ENCODE data around the gene ARHGEF10L.

Gene ARHGEF10L

GRCh38 chr1:17639703-17640340 lies 100.3 kb downstream of the ARHGEF10L start:
- DNase-seq = no peak

DNA sequence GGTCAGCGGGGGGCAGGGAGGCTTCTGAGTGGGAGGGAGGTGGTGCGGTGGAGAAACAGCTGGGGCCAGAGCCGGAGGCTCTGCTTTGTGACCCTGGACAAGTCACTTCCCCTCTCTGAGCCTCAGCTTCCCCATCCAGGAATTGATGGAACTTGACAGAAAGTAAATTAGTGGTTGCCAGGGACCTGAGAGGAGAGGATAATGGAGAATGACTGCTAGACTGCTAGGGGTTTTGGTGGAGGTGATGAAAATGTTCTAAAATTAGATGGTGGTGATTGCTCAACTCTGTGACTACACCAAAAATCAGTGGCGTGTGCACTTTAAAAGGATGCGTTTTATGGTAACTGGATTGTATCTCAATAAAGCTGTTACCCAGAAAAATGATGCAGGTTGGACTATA lies 100.9 kb downstream of the ARHGEF10L start:
- DNase-seq = no peak

DNA sequence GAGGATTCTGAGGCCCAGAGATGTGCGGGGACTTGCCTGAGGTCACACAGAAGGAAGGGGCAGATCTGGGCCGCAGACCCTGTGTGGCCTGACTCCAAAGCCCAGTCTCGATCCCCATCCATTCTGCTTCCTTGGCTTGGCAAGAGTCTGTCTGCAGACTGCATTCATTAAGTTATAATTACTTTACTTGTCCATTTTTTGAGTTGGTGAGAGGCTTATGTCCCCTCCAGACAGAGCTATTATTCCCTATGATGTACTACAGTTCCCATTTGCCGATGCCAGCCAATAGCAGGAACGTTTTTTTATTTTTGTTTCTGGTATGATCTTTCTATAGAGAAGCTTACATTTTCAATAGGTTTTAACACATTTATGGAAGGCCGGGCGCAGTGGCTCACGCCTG lies 101.5 kb downstream of the ARHGEF10L start:
- DNase-seq = no peak

- no peak for DNase-seq
Observed at GRCh38 chr1:17642169-17642568, 102.7 kb downstream of the ARHGEF10L start.

DNA sequence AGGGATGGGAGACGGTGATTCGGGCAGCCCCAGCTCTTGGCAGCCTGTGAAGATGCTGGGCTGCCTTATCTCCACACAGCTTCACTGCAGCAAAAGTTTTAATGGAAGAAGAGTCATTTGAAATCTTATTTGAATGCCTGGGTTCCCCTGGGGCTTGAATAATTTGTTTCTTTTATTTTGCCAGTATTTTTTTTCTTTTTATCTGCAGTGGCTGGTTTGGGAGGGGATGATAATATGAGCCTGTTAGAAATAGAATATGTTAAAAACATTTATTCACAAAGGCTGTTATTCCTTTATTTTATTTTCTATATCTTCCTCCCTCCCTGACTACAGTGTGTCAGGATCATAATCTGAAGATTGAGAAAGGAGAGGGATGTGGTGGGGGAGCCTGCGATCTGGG lies 103.4 kb downstream of the ARHGEF10L start:
- no peak for DNase-seq

DNA sequence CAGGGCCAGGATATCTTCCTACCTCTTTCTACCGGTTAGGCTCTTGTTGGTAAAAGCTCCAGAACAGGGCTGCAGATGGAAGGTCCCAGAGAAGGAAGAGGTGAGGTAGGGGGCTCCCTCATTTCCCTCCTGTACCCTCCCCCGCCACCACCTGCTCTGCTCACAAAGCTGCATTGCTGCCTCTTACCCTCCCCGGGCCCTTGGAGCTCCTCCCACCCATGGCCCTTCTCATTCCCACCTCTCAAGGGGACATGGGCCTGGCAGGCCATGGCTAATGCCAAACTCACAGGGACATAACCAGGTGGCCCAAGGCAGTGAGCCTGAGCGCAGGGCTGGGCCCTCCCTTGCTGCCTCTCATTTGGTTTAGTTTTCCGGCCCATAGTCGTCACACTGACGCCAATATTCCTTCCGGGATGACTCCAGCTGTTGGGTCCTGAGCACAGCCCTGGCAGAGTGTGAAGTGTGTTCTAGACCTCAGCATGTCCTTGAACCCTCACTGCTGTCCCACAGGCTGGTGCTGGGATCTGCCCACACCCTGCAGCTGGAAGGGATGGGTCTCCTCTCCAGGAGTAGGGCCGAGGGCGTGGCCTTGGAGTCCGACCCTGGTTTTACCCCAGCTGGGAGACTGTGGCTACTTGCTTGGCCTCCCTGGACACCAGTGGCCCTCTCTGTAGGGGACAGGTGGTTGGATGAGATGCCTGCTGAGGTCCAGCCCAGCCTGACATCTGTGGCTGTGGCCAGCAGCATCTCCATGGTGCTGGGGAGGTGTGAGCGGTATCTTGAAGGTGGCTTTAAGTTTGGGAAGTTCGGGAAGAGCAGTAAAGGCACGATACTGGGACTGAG lies 104.6 kb downstream of the ARHGEF10L start:
- DNase-seq = no peak

DNA sequence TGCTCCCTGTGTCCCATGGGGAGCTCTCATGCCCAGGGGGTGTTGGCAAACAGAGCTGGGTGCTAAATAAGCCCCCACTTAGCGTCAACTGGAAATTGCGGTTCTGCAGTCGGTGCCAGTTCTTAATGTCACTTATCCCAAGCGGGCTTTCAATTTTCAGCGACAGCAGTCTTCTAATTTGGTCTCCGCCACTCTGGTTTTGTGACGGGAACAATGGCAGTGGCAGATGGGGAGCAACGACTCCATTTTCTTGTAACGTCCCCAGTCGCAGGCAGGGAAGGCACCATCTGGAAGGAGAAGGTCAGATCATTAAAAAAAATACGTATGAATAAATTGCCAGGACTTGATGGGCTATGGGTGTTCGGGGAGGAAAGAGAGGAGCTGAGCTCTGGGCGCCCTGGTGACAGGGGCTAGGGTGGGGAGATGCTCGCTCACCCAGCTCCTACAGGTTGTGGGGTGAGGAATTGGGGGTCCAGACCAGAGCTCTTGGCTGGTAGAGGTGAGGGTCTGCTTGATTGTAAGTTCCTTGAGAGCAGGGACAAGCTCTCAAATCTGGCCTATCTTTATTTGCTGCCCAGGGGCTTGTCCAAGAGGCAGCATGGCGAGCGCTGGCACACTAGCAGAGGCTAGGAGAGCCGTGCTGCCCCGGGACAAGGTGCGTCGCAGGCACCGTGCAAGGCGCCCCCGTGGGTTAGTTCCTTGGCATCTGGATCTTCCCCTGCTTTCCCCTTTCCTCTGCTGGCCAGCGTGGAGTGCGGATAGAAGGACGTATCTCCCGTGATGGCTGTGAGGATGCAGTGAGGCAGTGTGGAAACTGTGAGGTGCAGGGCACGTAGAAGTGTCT lies 105.8 kb downstream of the ARHGEF10L start:
- no peak for DNase-seq

GRCh38 chr1:17646444-17647280 lies 107.2 kb downstream of the ARHGEF10L start:
- DNase-seq = no peak

GRCh38 chr1:17648457-17649145 lies 109.1 kb downstream of the ARHGEF10L start:
- no peak for DNase-seq

- no peak for DNase-seq
Observed at GRCh38 chr1:17649371-17650106, 110.0 kb downstream of the ARHGEF10L start.

DNA sequence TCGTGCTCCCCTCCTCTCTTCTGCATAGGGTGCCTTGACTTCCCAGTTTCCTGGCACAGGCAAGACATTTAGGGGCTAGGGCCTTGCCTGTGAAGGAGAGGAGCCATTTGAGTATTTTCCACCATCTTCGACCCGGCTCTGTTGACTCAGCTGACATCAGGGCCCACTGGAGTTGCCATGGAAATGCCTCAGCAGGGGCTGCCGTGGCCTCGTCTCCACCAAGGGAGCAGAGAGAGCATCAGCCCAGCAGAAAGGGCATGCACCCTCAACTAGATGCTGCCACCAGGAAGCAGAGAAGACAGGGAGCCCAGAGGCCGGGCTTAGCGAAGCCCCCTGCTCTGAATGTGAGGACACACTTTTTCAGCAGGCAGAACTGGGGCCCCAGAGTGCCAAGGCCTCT lies 113.8 kb downstream of the ARHGEF10L start:
- no peak for DNase-seq

DNA sequence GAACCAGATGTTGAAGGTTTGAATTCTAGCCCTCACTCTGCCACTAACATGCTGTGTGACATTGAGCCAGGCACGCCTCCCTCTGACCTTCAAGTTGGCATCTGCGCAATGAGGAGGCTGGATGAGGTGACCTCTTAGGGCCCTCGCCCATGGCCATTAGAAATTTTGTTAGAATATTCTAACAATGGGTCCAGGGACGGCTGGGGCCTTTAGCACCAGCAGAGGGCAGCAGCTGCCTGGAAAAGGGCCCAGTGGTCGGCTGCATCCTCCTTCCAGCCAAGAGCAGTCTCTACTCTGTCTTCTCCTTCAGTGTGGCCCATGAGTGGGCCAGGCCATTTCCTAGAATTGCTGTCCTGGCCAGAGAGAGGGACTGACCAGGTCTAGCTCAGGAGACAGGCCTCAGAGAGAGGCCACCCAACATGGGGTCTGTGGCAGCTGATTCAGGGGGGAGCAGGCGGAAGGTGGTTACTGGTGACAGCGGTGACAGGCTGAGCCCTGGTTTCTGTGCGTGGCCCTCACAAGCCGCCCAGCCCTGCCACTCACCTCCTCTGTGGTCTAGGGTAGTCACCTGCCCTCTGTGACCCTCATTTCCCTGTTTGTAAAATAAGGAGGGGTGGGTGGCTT lies 114.3 kb downstream of the ARHGEF10L start:
- DNase-seq = no peak

DNA sequence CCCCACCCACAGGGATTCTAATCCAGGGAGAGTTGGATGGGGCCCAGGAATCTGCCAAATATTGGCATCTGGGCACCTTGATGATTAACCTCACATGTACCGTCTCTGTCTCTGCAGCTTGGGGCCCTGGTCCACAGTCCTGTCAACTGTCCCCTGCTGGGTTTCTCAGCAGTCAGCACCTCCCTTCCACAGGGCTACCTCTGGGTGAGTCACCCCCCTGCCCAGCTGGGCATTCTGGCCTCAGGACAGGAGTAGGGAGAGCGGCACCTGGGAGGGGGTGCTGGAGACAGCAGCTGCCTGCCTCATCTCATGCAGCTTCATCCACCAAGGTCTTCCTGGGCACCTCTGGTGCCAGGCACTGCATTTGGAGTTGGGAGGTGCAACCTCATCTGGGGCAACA lies 115.0 kb downstream of the ARHGEF10L start:
- DNase-seq = no peak

- no peak for DNase-seq
Observed at GRCh38 chr1:17655169-17655568, 115.7 kb downstream of the ARHGEF10L start.

GRCh38 chr1:17655922-17656321 lies 116.4 kb downstream of the ARHGEF10L start:
- DNase-seq = no peak

DNA sequence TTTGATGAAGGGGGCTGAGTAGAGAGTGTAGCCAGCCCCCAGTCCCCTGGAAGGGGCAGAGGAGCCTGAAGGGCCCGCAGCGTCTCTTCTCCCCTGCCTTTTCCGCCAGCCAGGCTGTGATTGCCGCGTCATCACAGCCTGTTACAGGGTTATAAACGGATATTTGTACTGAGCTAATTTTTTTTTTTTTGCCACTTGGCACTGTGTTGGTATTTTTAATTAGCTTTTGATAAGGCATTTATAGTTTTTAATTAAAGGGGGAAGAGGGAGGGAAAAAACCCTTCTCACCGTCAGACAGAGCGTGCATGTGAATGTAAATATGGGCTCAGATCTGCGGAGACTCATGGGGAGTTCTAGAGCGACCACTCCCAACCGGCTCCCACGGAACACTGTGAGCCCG lies 117.9 kb downstream of the ARHGEF10L start:
- no peak for DNase-seq

DNA sequence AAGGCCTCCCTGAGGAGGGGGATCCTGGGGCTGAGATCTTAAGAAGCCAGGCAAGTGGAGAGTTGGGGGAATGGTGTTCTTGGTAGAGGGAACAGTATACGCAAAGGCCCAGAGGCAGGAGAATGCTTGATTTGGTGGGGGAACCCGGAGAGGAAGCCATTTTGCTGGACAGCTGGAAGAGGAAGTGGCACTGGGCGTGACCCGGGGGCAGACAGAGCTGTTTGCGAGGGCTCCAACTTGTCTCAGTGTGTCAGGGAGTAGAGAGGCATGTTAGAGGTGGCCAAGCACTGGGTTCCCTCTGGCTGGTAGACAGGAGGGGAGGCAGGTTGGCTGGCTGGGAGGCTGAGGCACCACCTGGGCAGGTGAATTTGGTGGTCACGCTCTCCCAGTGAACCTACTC lies 119.3 kb downstream of the ARHGEF10L start:
- no peak for DNase-seq

GRCh38 chr1:17661546-17662157 lies 122.2 kb downstream of the ARHGEF10L start:
- peak; percentile 40 for DNase-seq

DNA sequence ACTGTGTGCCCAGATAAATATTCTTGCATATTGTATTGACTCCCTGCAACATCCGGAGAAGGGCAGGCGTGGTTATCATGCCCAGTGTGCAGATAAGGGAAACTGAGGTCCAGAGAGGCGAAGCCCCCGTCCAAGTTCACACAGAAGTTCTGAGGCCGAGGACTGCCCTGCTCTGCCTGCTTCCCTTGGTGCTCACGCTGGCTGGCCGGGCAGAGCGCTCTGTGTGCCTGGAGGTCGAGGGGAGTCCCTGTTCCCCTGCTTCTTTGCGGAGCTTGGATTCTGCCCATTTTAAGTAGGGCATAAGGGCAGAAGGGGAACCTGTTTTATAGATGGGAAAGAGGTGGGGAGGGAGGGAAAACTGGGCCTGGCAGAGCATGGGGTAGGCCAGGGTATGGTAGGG lies 122.8 kb downstream of the ARHGEF10L start:
- DNase-seq = no peak

DNA sequence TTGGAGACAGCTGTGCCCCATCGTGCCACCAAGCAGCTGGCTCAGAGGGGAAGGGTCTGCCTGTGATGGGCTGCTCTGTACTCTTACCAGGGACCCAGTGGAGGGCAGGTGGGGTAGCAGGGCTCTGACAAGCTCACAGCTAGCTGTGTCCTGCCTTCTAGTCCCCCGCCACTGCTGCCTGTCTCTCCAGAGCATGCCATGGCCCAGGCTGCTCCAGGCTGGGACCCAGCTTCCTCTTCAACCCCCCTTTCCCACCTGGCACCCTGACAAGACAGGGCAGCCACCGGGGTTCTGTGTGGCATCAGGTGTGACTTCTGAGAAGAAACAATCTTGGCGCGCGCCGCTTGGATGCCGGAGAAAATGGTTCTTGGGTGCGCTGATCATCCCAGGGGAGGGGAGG lies 123.3 kb downstream of the ARHGEF10L start:
- no peak for DNase-seq
